Adrenal gland (tissue), 5 donors: Measurements from ENCODE around the gene ITPR1.

ENCODE experiments used
- CTCF ChIP-seq, 6 experiments: fragments of 450-650 bp in 4 of 6; fragments of 200-600 bp in 2 of 6; sonication (generic) in 1 of 6; IDR thresholded peaks; 1 replicate in 5 of 6; 2 replicates in 1 of 6; pipeline versions ENCODE4 v1.5.1 to v1.8.0; 2016 to 2021; ENCODE audit warnings: antibody characterized with exemption in 6 of 6, mild to moderate bottlenecking in 2 of 6, moderate library complexity in 1 of 6
- POLR2A ChIP-seq, 2 donors: fragments of 450-650 bp; IDR thresholded peaks; one replicate each; pipeline ENCODE4 v1.6.1; 2017; ENCODE audit warnings: antibody characterized with exemption in 2 of 2, mild to moderate bottlenecking in 2 of 2, moderate library complexity in 1 of 2
- donor health status: DM: no; HTN: no; CAD: no.

DNA sequence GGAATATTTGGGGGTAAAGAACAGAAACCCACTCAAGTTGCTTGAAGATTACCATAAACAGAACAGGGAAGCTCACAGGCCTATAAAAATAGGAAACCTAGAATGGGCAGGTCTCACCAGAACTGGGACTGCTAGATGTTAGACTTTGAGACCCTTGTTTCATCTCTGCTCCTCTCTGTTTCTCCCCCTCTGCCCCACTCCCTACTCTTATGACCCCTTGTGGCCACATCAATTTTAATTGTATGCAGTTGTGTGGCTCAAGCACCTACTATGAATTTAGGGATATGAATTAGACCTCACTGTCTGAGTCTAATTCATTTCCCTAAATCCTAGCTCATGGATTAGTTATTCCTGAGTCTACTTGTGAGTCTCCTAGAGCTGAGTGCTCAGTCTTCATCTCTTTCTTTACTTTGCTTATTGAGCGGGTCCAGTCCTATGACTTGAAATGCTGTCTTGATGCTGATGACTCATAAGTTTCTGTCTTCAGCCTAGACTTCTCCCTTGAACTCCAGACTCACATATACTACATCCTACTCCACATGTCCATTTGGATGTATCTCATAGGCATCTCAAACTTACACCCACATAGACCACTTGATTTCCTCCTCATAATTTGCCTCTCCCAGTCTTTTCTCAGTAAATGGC, 78.7 kb downstream of the ITPR1 start:
- TF ChIP-seq POLR2A (IDR thresholded peaks at IDR 0.05) (no peak), CTCF (IDR thresholded peaks at IDR 0.05) (no peak)
